ENCODE measurements around the gene FCHSD2. TPM values are rescaled to one million over a fixed set of nuclear protein-coding genes. Genes with fewer than 3 reads are reported as not detected.

The FCHSD2 gene
- total and polyA plus RNA-seq, 2 donors (not counting 1 experiment from before 2014, with no cell fraction given): 19.5 to 40.6 TPM

GRCh38 chr11:72826942-72827480 is 315.1 kb downstream of the FCHSD2 start:
- H2AFZ ChIP-seq (ENCODE audit: low read length): no peak overlapping the region
- H3K4me3 ChIP-seq (replicated peaks in 1 of 4; ENCODE audit: control extremely low read depth in 1 of 4, insufficient read depth in 1 of 4, low read depth in 3 of 4, low read length in 4 of 4): no peak overlapping the region
- DNase-seq (ENCODE audit: low read depth in 2 of 2): no peak
- no peak overlapping the region for H3K9ac ChIP-seq (ENCODE audit: insufficient read depth, low read length)
- no peak overlapping the region for H3K27ac ChIP-seq (ENCODE audit: insufficient read depth, low read length)
- H3K27me3 ChIP-seq (ENCODE audit: control insufficient read depth, insufficient read depth, low read length): no peaks in the 10 kb centered on the region
- no peak overlapping the region for H3K4me2 ChIP-seq (ENCODE audit: extremely low read depth, insufficient read depth, low read length)
- peaks cover 9% of the 10 kb centered on the region for H3K4me1 ChIP-seq (ENCODE audit: control insufficient read depth, extremely low read depth, insufficient read depth, low read length)
- no peaks in the 10 kb centered on the region for H3K79me2 ChIP-seq (ENCODE audit: control insufficient read depth, insufficient read depth, low read length)
- H3K9me3 ChIP-seq (ENCODE audit: control insufficient read depth, insufficient read depth, low read depth, low read length): no peaks in the 10 kb centered on the region
- no peak for TF ChIP-seq EZH2 (IDR thresholded peaks at IDR 0.05; ENCODE audit: low read length, missing control alignments)
- no peak for TF ChIP-seq CTCF (conservative IDR thresholded peaks at IDR 0.05 in 1 of 2, IDR thresholded peaks at IDR 0.05 in 1 of 2; ENCODE audit: low read depth in 1 of 2, low read length in 2 of 2)
- H4K20me1 ChIP-seq (ENCODE audit: control insufficient read depth, extremely low read depth, insufficient read depth, low read length): no peaks in the 10 kb centered on the region
- H3K36me3 ChIP-seq (ENCODE audit: control insufficient read depth, insufficient read depth, low read length): no peaks in the 10 kb centered on the region

- Histone ChIP-seq H3K4me3 (replicated peaks in 1 of 4; ENCODE audit: control extremely low read depth in 1 of 4, insufficient read depth in 1 of 4, low read depth in 3 of 4, low read length in 4 of 4) (no peak overlapping the region), H2AFZ (ENCODE audit: low read length) (no peak overlapping the region), H3K79me2 (ENCODE audit: control insufficient read depth, insufficient read depth, low read length) (no peaks in the 10 kb centered on the region), H3K36me3 (ENCODE audit: control insufficient read depth, insufficient read depth, low read length) (no peaks in the 10 kb centered on the region), H3K9ac (ENCODE audit: insufficient read depth, low read length) (no peak overlapping the region), H3K9me3 (ENCODE audit: control insufficient read depth, insufficient read depth, low read depth, low read length) (no peaks in the 10 kb centered on the region), H4K20me1 (ENCODE audit: control insufficient read depth, extremely low read depth, insufficient read depth, low read length) (no peaks in the 10 kb centered on the region), H3K4me2 (ENCODE audit: extremely low read depth, insufficient read depth, low read length) (no peak overlapping the region), H3K4me1 (ENCODE audit: control insufficient read depth, extremely low read depth, insufficient read depth, low read length) (peaks cover 11% of the 10 kb centered on the region), H3K27me3 (ENCODE audit: control insufficient read depth, insufficient read depth, low read length) (no peaks in the 10 kb centered on the region), H3K27ac (ENCODE audit: insufficient read depth, low read length) (no peak overlapping the region)
- TF ChIP-seq EZH2 (IDR thresholded peaks at IDR 0.05; ENCODE audit: low read length, missing control alignments) (no peak), CTCF (conservative IDR thresholded peaks at IDR 0.05 in 1 of 2, IDR thresholded peaks at IDR 0.05 in 1 of 2; ENCODE audit: low read depth in 1 of 2, low read length in 2 of 2) (no peak)
- no peak for DNase-seq (ENCODE audit: low read depth in 2 of 2)
Observed at GRCh38 chr11:72826191-72826941, 315.8 kb downstream of the FCHSD2 start.

- H3K9ac ChIP-seq (ENCODE audit: insufficient read depth, low read length): no peak overlapping the region
- no peaks in the 10 kb centered on the region for H3K79me2 ChIP-seq (ENCODE audit: control insufficient read depth, insufficient read depth, low read length)
- H3K4me2 ChIP-seq (ENCODE audit: extremely low read depth, insufficient read depth, low read length): no peak overlapping the region
- no peak overlapping the region for H3K27ac ChIP-seq (ENCODE audit: insufficient read depth, low read length)
- no peaks in the 10 kb centered on the region for H4K20me1 ChIP-seq (ENCODE audit: control insufficient read depth, extremely low read depth, insufficient read depth, low read length)
- no peak overlapping the region for H2AFZ ChIP-seq (ENCODE audit: low read length)
- H3K4me1 ChIP-seq (ENCODE audit: control insufficient read depth, extremely low read depth, insufficient read depth, low read length): peaks cover 16% of the 10 kb centered on the region
- H3K9me3 ChIP-seq (ENCODE audit: control insufficient read depth, insufficient read depth, low read depth, low read length): no peaks in the 10 kb centered on the region
- no peaks in the 10 kb centered on the region for H3K27me3 ChIP-seq (ENCODE audit: control insufficient read depth, insufficient read depth, low read length)
- no peak overlapping the region for H3K4me3 ChIP-seq (replicated peaks in 1 of 4; ENCODE audit: control extremely low read depth in 1 of 4, insufficient read depth in 1 of 4, low read depth in 3 of 4, low read length in 4 of 4)
- TF ChIP-seq CTCF (conservative IDR thresholded peaks at IDR 0.05 in 1 of 2, IDR thresholded peaks at IDR 0.05 in 1 of 2; ENCODE audit: low read depth in 1 of 2, low read length in 2 of 2) (no peak), EZH2 (IDR thresholded peaks at IDR 0.05; ENCODE audit: low read length, missing control alignments) (no peak)
- no peaks in the 10 kb centered on the region for H3K36me3 ChIP-seq (ENCODE audit: control insufficient read depth, insufficient read depth, low read length)
- DNase-seq (ENCODE audit: low read depth in 2 of 2): no peak
Observed at GRCh38 chr11:72825661-72826060, 316.5 kb downstream of the FCHSD2 start.
